HS-27A (cell line): Measurements from ENCODE around the gene GPC2.
"Not testable (repeated sequence)": the region's sequence is repeated elsewhere in the genome, so short reads cannot be mapped to it uniquely, and the experiment has no call there.

Experiments
- DNase-seq: peaks from one replicate; pipeline ENCODE4 v3.0.0-alpha.2; 2012; ENCODE audit warnings: low read depth, missing footprints

GPC2 gene

GRCh38 chr7:100204454-100204853, 27.3 kb upstream of the GPC2 start:
- DNase-seq = no peak

GRCh38 chr7:100200693-100201092, 23.5 kb upstream of the GPC2 start:
- DNase-seq = no peak

GRCh38 chr7:100198266-100198665, 21.1 kb upstream of the GPC2 start:
- no peak for DNase-seq

GRCh38 chr7:100195901-100196322, 18.7 kb upstream of the GPC2 start:
- DNase-seq = not testable (repeated sequence)

- no peak for DNase-seq
Measured at GRCh38 chr7:100195222-100195621, 18.0 kb upstream of the GPC2 start.

GRCh38 chr7:100192969-100193368, 15.8 kb upstream of the GPC2 start:
- DNase-seq = no peak

GRCh38 chr7:100192281-100192862, 15.2 kb upstream of the GPC2 start:
- not testable (repeated sequence) for DNase-seq

GRCh38 chr7:100191775-100192174, 14.6 kb upstream of the GPC2 start:
- DNase-seq = no peak

- DNase-seq = no peak
Measured at GRCh38 chr7:100190048-100190711, 13.0 kb upstream of the GPC2 start.

- no peak for DNase-seq
Measured at GRCh38 chr7:100189061-100189460, 11.9 kb upstream of the GPC2 start.

GRCh38 chr7:100185726-100186125, 8.5 kb upstream of the GPC2 start:
- no peak for DNase-seq

- DNase-seq = not testable (repeated sequence)
Measured at GRCh38 chr7:100183090-100183489, 5.9 kb upstream of the GPC2 start.

GRCh38 chr7:100182616-100183015, 5.4 kb upstream of the GPC2 start:
- not testable (repeated sequence) for DNase-seq

- not testable (repeated sequence) for DNase-seq
Measured at GRCh38 chr7:100180084-100180483, 2.9 kb upstream of the GPC2 start.

- DNase-seq = no peak
Measured at GRCh38 chr7:100176096-100177044, 811 bp downstream of the GPC2 start.

- DNase-seq = no peak
Measured at GRCh38 chr7:100175296-100175935, 1.8 kb downstream of the GPC2 start.

- DNase-seq = no peak
Measured at GRCh38 chr7:100174582-100174981, 2.6 kb downstream of the GPC2 start.

- no peak for DNase-seq
Measured at GRCh38 chr7:100173806-100174495, 3.2 kb downstream of the GPC2 start.

GRCh38 chr7:100171840-100172239, 5.3 kb downstream of the GPC2 start:
- no peak for DNase-seq

GRCh38 chr7:100171087-100171681, 6.0 kb downstream of the GPC2 start:
- DNase-seq = no peak
